Measurements from ENCODE around the gene CHERP.
A peak's percentile ranks its signal among the peaks of the same experiment; 100 is the strongest.
"Not testable (repeated sequence)": the region's sequence is repeated elsewhere in the genome, so short reads cannot be mapped to it uniquely, and the experiment has no call there.

The CHERP gene

GRCh38 chr19:16522559-16523377 is 19.5 kb downstream of the CHERP start:
- H3K4me3 ChIP-seq (ENCODE audit: low read length): no peak overlapping the region
- no peak for DNase-seq (ENCODE audit: low read depth, low spot score)

GRCh38 chr19:16521715-16522289 is 20.4 kb downstream of the CHERP start:
- no peak for DNase-seq (ENCODE audit: low read depth, low spot score)
- no peak overlapping the region for H3K4me3 ChIP-seq (ENCODE audit: low read length)

- no peak for DNase-seq (ENCODE audit: low read depth, low spot score)
- H3K4me3 ChIP-seq (ENCODE audit: low read length): no peak overlapping the region
These were observed 21.1 kb downstream of the CHERP start for GRCh38 chr19:16520986-16521624.

GRCh38 chr19:16520074-16520973 is 21.9 kb downstream of the CHERP start:
- no peak overlapping the region for H3K4me3 ChIP-seq (ENCODE audit: low read length)
- DNase-seq (ENCODE audit: low read depth, low spot score): no peak

GRCh38 chr19:16519230-16519687 is 23.0 kb downstream of the CHERP start:
- no peak for DNase-seq (ENCODE audit: low read depth, low spot score)
- no peak overlapping the region for H3K4me3 ChIP-seq (ENCODE audit: low read length)

- no peak for DNase-seq (ENCODE audit: low read depth, low spot score)
- H3K4me3 ChIP-seq (ENCODE audit: low read length): no peak overlapping the region
These were observed 23.6 kb downstream of the CHERP start for GRCh38 chr19:16518483-16519229.

- no peak overlapping the region for H3K4me3 ChIP-seq (ENCODE audit: low read length)
- DNase-seq (ENCODE audit: low read depth, low spot score): no peak
These were observed 24.2 kb downstream of the CHERP start for GRCh38 chr19:16518061-16518460.

- peak; percentile 14 for DNase-seq (ENCODE audit: low read depth, low spot score)
- H3K4me3 ChIP-seq (ENCODE audit: low read length): no peak overlapping the region
These were observed 25.2 kb downstream of the CHERP start for GRCh38 chr19:16516923-16517610.

GRCh38 chr19:16516381-16516780 is 25.9 kb downstream of the CHERP start:
- no peak overlapping the region for H3K4me3 ChIP-seq (ENCODE audit: low read length)
- no peak for DNase-seq (ENCODE audit: low read depth, low spot score)

- H3K4me3 ChIP-seq (ENCODE audit: low read length): no peak overlapping the region
- DNase-seq (ENCODE audit: low read depth, low spot score): no peak
These were observed 27.7 kb downstream of the CHERP start for GRCh38 chr19:16514383-16515019.

GRCh38 chr19:16512611-16513010 is 29.6 kb downstream of the CHERP start:
- H3K4me3 ChIP-seq (ENCODE audit: low read length); DNase-seq (ENCODE audit: low read depth, low spot score): not testable (repeated sequence)

- no peak for DNase-seq (ENCODE audit: low read depth, low spot score)
These were observed 32.8 kb downstream of the CHERP start for GRCh38 chr19:16509141-16510061.

GRCh38 chr19:16508546-16508945 is 33.7 kb downstream of the CHERP start:
- no peak for DNase-seq (ENCODE audit: low read depth, low spot score)
- no peak overlapping the region for H3K4me3 ChIP-seq (ENCODE audit: low read length)

More at GRCh38 chr19:16509141-16510061, 32.8 kb downstream of the CHERP start:
- H3K4me3 ChIP-seq (ENCODE audit: low read length): no peak overlapping the region

- H3K4me3 ChIP-seq (ENCODE audit: low read length): no peak overlapping the region
- DNase-seq (ENCODE audit: low read depth, low spot score): no peak
These were observed 35.3 kb downstream of the CHERP start for GRCh38 chr19:16506961-16507360.

- not testable (repeated sequence) for DNase-seq (ENCODE audit: low read depth, low spot score); H3K4me3 ChIP-seq (ENCODE audit: low read length)
These were observed 36.1 kb downstream of the CHERP start for GRCh38 chr19:16506161-16506560.

GRCh38 chr19:16504271-16504670 is 38.0 kb downstream of the CHERP start:
- H3K4me3 ChIP-seq (ENCODE audit: low read length): no peak overlapping the region

GRCh38 chr19:16497837-16498236 is 44.4 kb downstream of the CHERP start:
- no peak overlapping the region for H3K4me3 ChIP-seq (ENCODE audit: low read length)
- no peak for DNase-seq (ENCODE audit: low read depth, low spot score)

More at GRCh38 chr19:16504271-16504670, 38.0 kb downstream of the CHERP start:
- DNase-seq (ENCODE audit: low read depth, low spot score): no peak
